GM19239 (cell line): ENCODE measurements around the gene CASP3.
A peak's percentile ranks its signal among the peaks of the same experiment; 100 is the strongest.
"Not testable (repeated sequence)": the region's sequence is repeated elsewhere in the genome, so short reads cannot be mapped to it uniquely, and the experiment has no call there.

ENCODE experiments used
- DNase-seq: peaks from one replicate; pipeline ENCODE4 v3.0.0; 2011; ENCODE audit warnings: low spot score; ENCODE audit not compliant: insufficient read length
- FAIRE-seq: peaks from 2 replicates; lab custom pipeline; 2011; peaks lifted over from hg19 to GRCh38; lab: Jason Lieb, UNC

CASP3 gene

GRCh38 chr4:184641022-184641421 is 8.2 kb downstream of the CASP3 start:
- peak; percentile 84 for FAIRE-seq

GRCh38 chr4:184636897-184637296 is 12.3 kb downstream of the CASP3 start:
- no peak for FAIRE-seq
- no peak for DNase-seq

More at GRCh38 chr4:184641022-184641421, 8.2 kb downstream of the CASP3 start:
- DNase-seq, result no peak

- no peak for DNase-seq
- no peak for FAIRE-seq
These were observed 13.1 kb downstream of the CASP3 start for GRCh38 chr4:184636144-184636543.

- DNase-seq (no peak), FAIRE-seq (no peak)
These were observed 13.9 kb downstream of the CASP3 start for GRCh38 chr4:184635381-184635780.

- no peak for FAIRE-seq
- no peak for DNase-seq
These were observed 16.4 kb downstream of the CASP3 start for GRCh38 chr4:184632842-184633241.

GRCh38 chr4:184628103-184628502 is 21.1 kb downstream of the CASP3 start:
- no peak for FAIRE-seq
- no peak for DNase-seq

- FAIRE-seq, result not testable (repeated sequence)
These were observed 23.3 kb downstream of the CASP3 start for GRCh38 chr4:184625783-184626596.

GRCh38 chr4:184624972-184625554 is 24.2 kb downstream of the CASP3 start:
- no peak for FAIRE-seq

More at GRCh38 chr4:184625783-184626596, 23.3 kb downstream of the CASP3 start:
- DNase-seq, result not testable (repeated sequence)

GRCh38 chr4:184624504-184624903 is 24.7 kb downstream of the CASP3 start:
- DNase-seq, FAIRE-seq: not testable (repeated sequence)

More at GRCh38 chr4:184624972-184625554, 24.2 kb downstream of the CASP3 start:
- no peak for DNase-seq

- FAIRE-seq, result no peak
- DNase-seq, result no peak
These were observed 27.7 kb downstream of the CASP3 start for GRCh38 chr4:184621518-184621917.

GRCh38 chr4:184620212-184620867 is 28.9 kb downstream of the CASP3 start:
- DNase-seq, result no peak
- no peak for FAIRE-seq

- FAIRE-seq, result no peak
- DNase-seq, result no peak
These were observed 31.5 kb downstream of the CASP3 start for GRCh38 chr4:184617600-184618196.

- peak; percentile 93 for FAIRE-seq
These were observed 32.4 kb downstream of the CASP3 start for GRCh38 chr4:184616633-184617551.

GRCh38 chr4:184616168-184616567 is 33.1 kb downstream of the CASP3 start:
- not testable (repeated sequence) for DNase-seq, FAIRE-seq

More at GRCh38 chr4:184616633-184617551, 32.4 kb downstream of the CASP3 start:
- peak; percentile 27 for DNase-seq

GRCh38 chr4:184614509-184614908 is 34.7 kb downstream of the CASP3 start:
- no peak for FAIRE-seq
- no peak for DNase-seq

GRCh38 chr4:184613405-184613804 is 35.8 kb downstream of the CASP3 start:
- DNase-seq, result no peak
- no peak for FAIRE-seq

- no peak for FAIRE-seq
- DNase-seq, result no peak
These were observed 37.2 kb downstream of the CASP3 start for GRCh38 chr4:184612074-184612473.

GRCh38 chr4:184607429-184607828 is 41.8 kb downstream of the CASP3 start:
- not testable (repeated sequence) for DNase-seq, FAIRE-seq

- FAIRE-seq, DNase-seq: not testable (repeated sequence)
These were observed 46.4 kb downstream of the CASP3 start for GRCh38 chr4:184602857-184603256.
